Measurements from ENCODE around the gene ITPR2.

Gene ITPR2

GRCh38 chr12:26805401-26805971 lies 27.5 kb downstream of the ITPR2 start:
- ChIA-PET POLR2A (ENCODE audit: low non-redundant PET) (no interaction called here), CTCF (no interaction called here)
- H3K27ac ChIP-seq, result no peak overlapping the region
- no peak for TF ChIP-seq CTCF (conservative IDR thresholded peaks at IDR 0.05; ENCODE audit: low read depth)
- no peak for DNase-seq (ENCODE audit: low spot score)

GRCh38 chr12:26803552-26803951 lies 29.4 kb downstream of the ITPR2 start:
- no peak overlapping the region for H3K27ac ChIP-seq
- no peak for TF ChIP-seq CTCF (conservative IDR thresholded peaks at IDR 0.05; ENCODE audit: low read depth)
- CTCF ChIA-PET, result interaction anchor here (1.0 kb wide), 1 partner anchor 82 kb away, joined by 3 read pairs; no protein-coding TSS in a partner anchor
- POLR2A ChIA-PET (ENCODE audit: low non-redundant PET), result no interaction called here
- no peak for DNase-seq (ENCODE audit: low spot score)

- ChIA-PET CTCF (interaction anchor here (0.6 kb wide), 1 partner anchor 18 kb away, joined by 3 read pairs; no protein-coding TSS in a partner anchor), POLR2A (ENCODE audit: low non-redundant PET) (no interaction called here)
- H3K27ac ChIP-seq, result no peak overlapping the region
- DNase-seq (ENCODE audit: low spot score), result no peak
- no peak for TF ChIP-seq CTCF (conservative IDR thresholded peaks at IDR 0.05; ENCODE audit: low read depth)
Observed at GRCh38 chr12:26801486-26801885, 31.5 kb downstream of the ITPR2 start.

GRCh38 chr12:26800858-26801257 lies 32.1 kb downstream of the ITPR2 start:
- TF ChIP-seq CTCF (conservative IDR thresholded peaks at IDR 0.05; ENCODE audit: low read depth), result no peak
- H3K27ac ChIP-seq, result no peak overlapping the region
- no peak for DNase-seq (ENCODE audit: low spot score)
- ChIA-PET POLR2A (ENCODE audit: low non-redundant PET) (no interaction called here), CTCF (interaction anchor here (0.6 to 1.6 kb wide), 2 partner anchors 18 to 84 kb away, joined by 3 to 4 read pairs; no protein-coding TSS in a partner anchor)

- ChIA-PET CTCF (interaction anchor here (1.6 kb wide), 1 partner anchor 85 kb away, joined by 4 read pairs; no protein-coding TSS in a partner anchor), POLR2A (ENCODE audit: low non-redundant PET) (no interaction called here)
- no peak for TF ChIP-seq CTCF (conservative IDR thresholded peaks at IDR 0.05; ENCODE audit: low read depth)
- no peak for DNase-seq (ENCODE audit: low spot score)
- H3K27ac ChIP-seq, result no peak overlapping the region
Observed at GRCh38 chr12:26800347-26800746, 32.6 kb downstream of the ITPR2 start.

GRCh38 chr12:26799741-26800140 lies 33.3 kb downstream of the ITPR2 start:
- DNase-seq (ENCODE audit: low spot score), result no peak
- CTCF ChIA-PET, result interaction anchor here (1.6 kb wide), 1 partner anchor 85 kb away, joined by 4 read pairs; no protein-coding TSS in a partner anchor
- POLR2A ChIA-PET (ENCODE audit: low non-redundant PET), result no interaction called here
- no peak for TF ChIP-seq CTCF (conservative IDR thresholded peaks at IDR 0.05; ENCODE audit: low read depth)
- H3K27ac ChIP-seq, result no peak overlapping the region

Data from RWPE1 (cell line).